Calu3 (cell line): ENCODE data around the gene BICDL1. TPM values are rescaled to one million over a fixed set of nuclear protein-coding genes. Genes with fewer than 3 reads are reported as not detected.

Experiments used
- BruUV-seq: library from RNA; stranded (reverse); fragments of 400-500 nt; replicated peaks from 2 replicates; lab custom pipeline; 2021; lab: Mats Ljungman, UMichigan
- CTCF ChIA-PET: fragments of 300-600 bp; sonication (Branson Sonifier 250); formaldehyde crosslinking; loops from one replicate; lab custom pipeline; 2022; ENCODE audit warnings: antibody characterized with exemption; lab: Charles Lee
- DNase-seq: peaks from one replicate; pipeline ENCODE4 v3.0.0; 2022
- H3K27ac Mint-ChIP-seq: one replicate; pipeline ENCODE4 v1.8.0; 2022; ENCODE audit warnings: mixed read lengths; ENCODE audit not compliant: unreplicated experiment
- H3K27me3 Mint-ChIP-seq: one replicate; pipeline ENCODE4 v1.8.0; 2022; ENCODE audit warnings: mixed read lengths; ENCODE audit not compliant: unreplicated experiment
- H3K36me3 Mint-ChIP-seq: one replicate; pipeline ENCODE4 v1.8.0; 2022; ENCODE audit warnings: mild to moderate bottlenecking, moderate library complexity, mixed read lengths; ENCODE audit not compliant: insufficient read depth, unreplicated experiment
- H3K4me1 Mint-ChIP-seq: one replicate; pipeline ENCODE4 v1.8.0; 2022; ENCODE audit warnings: mild to moderate bottlenecking, low read depth, mixed read lengths; ENCODE audit not compliant: unreplicated experiment
- H3K4me3 Mint-ChIP-seq: one replicate; pipeline ENCODE4 v1.8.0; 2022; ENCODE audit warnings: mild to moderate bottlenecking, low read depth, moderate library complexity, mixed read lengths; ENCODE audit not compliant: unreplicated experiment
- H3K9me3 Mint-ChIP-seq: one replicate; pipeline ENCODE4 v1.8.0; 2022; ENCODE audit warnings: low read depth, mixed read lengths; ENCODE audit not compliant: unreplicated experiment
- CTCF ChIP-seq: fragments of 200-600 bp; IDR thresholded peaks from one replicate; pipeline ENCODE4 v1.8.0; 2022; ENCODE audit warnings: antibody characterized with exemption; ENCODE audit not compliant: unreplicated experiment
- intact Hi-C: fragments of 100-400 bp; cut with micrococcal nuclease; formaldehyde crosslinking; loops from one replicate; pipeline ENCODE4 v1.10.0; 2022; ENCODE audit not compliant: unreplicated experiment
- total RNA-seq: library from RNA; stranded (reverse); gene quantifications from 2 replicates; pipeline ENCODE4 v1.2.3, GENCODE V29; 2022

BICDL1 gene
- total RNA-seq, 1 experiment from 2014 or later, result 25.7 TPM

DNA sequence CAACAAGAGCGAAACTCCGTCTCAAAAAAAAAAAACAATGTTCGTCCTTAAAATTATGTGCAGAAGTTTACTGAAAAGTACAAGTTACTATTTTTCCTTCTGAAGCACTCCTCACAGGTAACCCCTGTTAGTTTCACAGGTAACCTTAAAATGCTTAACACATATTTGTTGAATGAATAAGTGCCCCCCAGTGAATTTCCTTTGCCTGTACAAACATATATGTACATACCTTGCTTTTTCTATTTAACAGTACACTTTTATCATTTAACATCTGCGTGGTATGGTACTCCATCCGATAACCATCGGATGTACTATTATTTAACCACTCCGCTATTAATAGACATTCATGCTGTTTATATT, 128.9 kb downstream of the BICDL1 start:
- no peak for TF ChIP-seq CTCF
- CTCF ChIA-PET, result interaction anchor here (0.6 to 1.8 kb wide), 7 partner anchors 9 to 147 kb away, joined by 3 to 6 read pairs (median 3); partner anchors contain the start of genes PXN and RPLP0
- BruUV-seq, result TSS peak; percentile 79
- peaks cover 64% of the 10 kb centered on the region for H3K36me3 Mint-ChIP-seq
- H3K27me3 Mint-ChIP-seq, result no peaks in the 10 kb centered on the region
- peaks cover 51% of the 10 kb centered on the region for H3K4me1 Mint-ChIP-seq
- peak overlapping the region; percentile 95 for H3K27ac Mint-ChIP-seq
- peak overlapping the region; percentile 98 for H3K4me3 Mint-ChIP-seq
- no peaks in the 10 kb centered on the region for H3K9me3 Mint-ChIP-seq
- no peak for DNase-seq
- intact Hi-C loops, result loop anchor here (5.0 kb wide), 1 partner anchor 174 kb away; the partner anchor contains the start of genes RNU4-1 and RNU4-2

DNA sequence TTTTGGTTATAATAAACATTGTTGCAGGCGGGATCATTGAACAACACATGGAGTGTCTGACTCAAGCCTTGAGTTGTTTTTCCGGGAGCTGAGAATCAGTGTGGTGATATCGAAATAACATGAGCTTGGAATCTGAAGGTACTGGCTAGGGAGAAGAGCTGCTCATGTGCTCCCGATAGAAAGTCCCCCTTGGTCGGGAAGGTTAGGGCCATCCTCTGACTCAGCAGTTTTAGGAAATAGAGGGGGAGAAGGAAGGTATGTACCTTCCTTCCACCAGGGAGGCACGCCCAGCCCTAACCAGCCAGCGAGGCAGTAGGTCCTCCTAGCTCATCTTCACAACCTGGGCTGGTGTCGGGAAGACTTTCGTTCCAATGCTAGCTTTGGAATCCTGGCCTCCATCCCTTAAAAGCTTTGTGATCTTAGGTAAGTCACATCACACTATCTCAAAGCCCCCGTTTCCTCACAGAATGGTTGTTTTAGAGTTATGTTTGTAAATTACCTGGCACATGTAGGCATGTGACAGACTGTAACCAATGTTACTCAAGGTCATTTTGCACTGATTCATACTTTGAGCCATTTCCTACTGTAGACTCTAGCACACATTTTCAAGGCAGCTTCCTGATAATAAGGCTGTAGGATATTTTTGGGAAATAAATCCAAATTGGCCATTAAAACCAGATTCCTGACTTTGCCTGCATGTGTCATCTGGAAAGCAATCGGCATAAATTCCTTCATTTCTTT, 129.5 kb downstream of the BICDL1 start:
- peak; percentile 38 for DNase-seq
- no TSS peak for BruUV-seq
- CTCF ChIA-PET, result interaction anchor here (0.6 to 1.7 kb wide), 5 partner anchors 10 to 54 kb away, joined by 3 to 6 read pairs (median 4); no protein-coding TSS in a partner anchor
- peaks cover 59% of the 10 kb centered on the region for H3K36me3 Mint-ChIP-seq
- intact Hi-C loops, result loop anchor here (5.0 kb wide), 1 partner anchor 174 kb away; the partner anchor contains the start of genes RNU4-1 and RNU4-2
- no peaks in the 10 kb centered on the region for H3K27me3 Mint-ChIP-seq
- no peaks in the 10 kb centered on the region for H3K9me3 Mint-ChIP-seq
- no peak for TF ChIP-seq CTCF
- H3K4me1 Mint-ChIP-seq, result peaks cover 51% of the 10 kb centered on the region
- peak overlapping the region; percentile 98 for H3K4me3 Mint-ChIP-seq
- H3K27ac Mint-ChIP-seq, result peak overlapping the region; percentile 95

- no peaks in the 10 kb centered on the region for H3K27me3 Mint-ChIP-seq
- CTCF ChIA-PET, result interaction anchor here (0.7 to 0.8 kb wide), 3 partner anchors 16 to 439 kb away, joined by 3 to 6 read pairs (median 4); no protein-coding TSS in a partner anchor
- peak overlapping the region; percentile 98 for H3K4me3 Mint-ChIP-seq
- peak overlapping the region; percentile 95 for H3K27ac Mint-ChIP-seq
- BruUV-seq, result no TSS peak
- no peak for TF ChIP-seq CTCF
- no peaks in the 10 kb centered on the region for H3K9me3 Mint-ChIP-seq
- peaks cover 50% of the 10 kb centered on the region for H3K4me1 Mint-ChIP-seq
- peaks cover 58% of the 10 kb centered on the region for H3K36me3 Mint-ChIP-seq
- no peak for DNase-seq
- intact Hi-C loops, result loop anchor here (5.0 kb wide), 1 partner anchor 173 kb away; the partner anchor contains the start of genes RNU4-1 and RNU4-2
These were observed 130.4 kb downstream of the BICDL1 start for GRCh38 chr12:120119271-120119973.

- H3K9me3 Mint-ChIP-seq, result no peaks in the 10 kb centered on the region
- no TSS peak for BruUV-seq
- H3K36me3 Mint-ChIP-seq, result peaks cover 51% of the 10 kb centered on the region
- H3K4me3 Mint-ChIP-seq, result no peak overlapping the region
- intact Hi-C loops, result no loop called here
- H3K27ac Mint-ChIP-seq, result no peak overlapping the region
- no peak for TF ChIP-seq CTCF
- CTCF ChIA-PET, result interaction anchor here (0.6 kb wide), 1 partner anchor 182 kb away, joined by 3 read pairs; no protein-coding TSS in a partner anchor
- peaks cover 32% of the 10 kb centered on the region for H3K4me1 Mint-ChIP-seq
- no peak for DNase-seq
- no peaks in the 10 kb centered on the region for H3K27me3 Mint-ChIP-seq
These were observed 132.3 kb downstream of the BICDL1 start for GRCh38 chr12:120121343-120121742.
